HL-60 (cell line): ENCODE results near the gene SMIM28.

Experiments used
- CTCF ChIP-seq: IDR thresholded peaks from one replicate; pipeline ENCODE4 v1.5.1; 2011; ENCODE audit warnings: low read length, control low read depth, inconsistent platforms; ENCODE audit not compliant: insufficient read depth
- GABPA ChIP-seq: IDR thresholded peaks from 2 replicates; pipeline ENCODE4 v1.6.1; 2012; ENCODE audit warnings: low read depth
- POLR2AphosphoS5 ChIP-seq: IDR thresholded peaks from 2 replicates; pipeline ENCODE4 v1.6.1; 2012; ENCODE audit warnings: low read depth
- REST ChIP-seq: IDR thresholded peaks from 2 replicates; pipeline ENCODE4 v1.6.1; 2012; ENCODE audit warnings: low read depth; ENCODE audit not compliant: insufficient replicate concordance

- TF ChIP-seq REST (no peak), CTCF (no peak), GABPA (no peak), POLR2AphosphoS5 (no peak)
These were observed 40.5 kb downstream of the SMIM28 start for GRCh38 chr6:138418118-138418742.
